DND-41 (cell line): Measurements from ENCODE around the gene ZCWPW2.

Experiments
- ATAC-seq: fragments of 200-7000 bp; cut with Tn5 transposase; 3 replicates; pipeline ENCODE4 v1.9.1; 2021; ENCODE audit warnings: low read depth; ENCODE audit not compliant: insufficient read depth
- DNase-seq: peaks from one replicate; pipeline ENCODE4 v3.0.0-alpha.2; 2020
- H2AFZ ChIP-seq: 2 replicates; pipeline ENCODE4 v1.6.0; 2012; ENCODE audit warnings: low read depth, low read length
- H3K27ac ChIP-seq: 2 replicates; pipeline ENCODE4 v1.5.1; 2012; ENCODE audit warnings: low read length, inconsistent platforms
- H3K27me3 ChIP-seq: fragments of 200-600 bp; sonication (generic); 2 replicates; pipeline ENCODE4 v1.6.0; 2012; ENCODE audit warnings: low read length, mild to moderate bottlenecking, inconsistent platforms; ENCODE audit not compliant: insufficient read depth, poor library complexity
- H3K36me3 ChIP-seq: 2 replicates; pipeline ENCODE4 v1.5.1; 2012; ENCODE audit warnings: low read length, inconsistent platforms; ENCODE audit not compliant: insufficient read depth
- H3K4me1 ChIP-seq: 2 replicates; pipeline ENCODE4 v1.5.1; 2012; ENCODE audit warnings: mild to moderate bottlenecking, low read length; ENCODE audit not compliant: insufficient read depth
- H3K4me2 ChIP-seq: 2 replicates; pipeline ENCODE4 v1.6.0; 2012; ENCODE audit warnings: mild to moderate bottlenecking, moderate library complexity, low read length, inconsistent platforms; ENCODE audit not compliant: insufficient read depth
- H3K4me3 ChIP-seq, 2 experiments: fragments of 200-600 bp in 1 of 2; shearing (Covaris generic) in 1 of 2; 2 replicates each; pipeline ENCODE4 v1.5.1; 2012 to 2016; ENCODE audit warnings: inconsistent platforms in 2 of 2, low read length in 2 of 2, mild to moderate bottlenecking in 2 of 2, low read depth in 1 of 2, moderate library complexity in 1 of 2
- H3K79me2 ChIP-seq: 2 replicates; pipeline ENCODE4 v1.6.0; 2012; ENCODE audit warnings: low read length, inconsistent platforms; ENCODE audit not compliant: insufficient read depth
- H3K9ac ChIP-seq: 2 replicates; pipeline ENCODE4 v1.6.0; 2012; ENCODE audit warnings: low read depth, mild to moderate bottlenecking, inconsistent platforms, low read length, moderate library complexity
- H3K9me3 ChIP-seq: 2 replicates; pipeline ENCODE4 v1.5.1; 2012; ENCODE audit warnings: low read length, moderate library complexity, mild to moderate bottlenecking, inconsistent platforms; ENCODE audit not compliant: insufficient read depth, severe bottlenecking
- H4K20me1 ChIP-seq: 2 replicates; pipeline ENCODE4 v1.6.0; 2012; ENCODE audit warnings: low read length; ENCODE audit not compliant: insufficient read depth
- CTCF ChIP-seq: IDR thresholded peaks from 2 replicates; pipeline ENCODE4 v1.5.1; 2012; ENCODE audit warnings: borderline replicate concordance, low read length, moderate library complexity, mild to moderate bottlenecking; ENCODE audit not compliant: poor library complexity, severe bottlenecking; ENCODE audit errors: extremely low read depth
- EZH2 ChIP-seq: IDR thresholded peaks from 3 replicates; pipeline ENCODE4 v1.6.1; 2012; ENCODE audit warnings: borderline replicate concordance, low read depth, mild to moderate bottlenecking, moderate library complexity, low read length, inconsistent platforms; ENCODE audit not compliant: severe bottlenecking

Gene ZCWPW2

DNA sequence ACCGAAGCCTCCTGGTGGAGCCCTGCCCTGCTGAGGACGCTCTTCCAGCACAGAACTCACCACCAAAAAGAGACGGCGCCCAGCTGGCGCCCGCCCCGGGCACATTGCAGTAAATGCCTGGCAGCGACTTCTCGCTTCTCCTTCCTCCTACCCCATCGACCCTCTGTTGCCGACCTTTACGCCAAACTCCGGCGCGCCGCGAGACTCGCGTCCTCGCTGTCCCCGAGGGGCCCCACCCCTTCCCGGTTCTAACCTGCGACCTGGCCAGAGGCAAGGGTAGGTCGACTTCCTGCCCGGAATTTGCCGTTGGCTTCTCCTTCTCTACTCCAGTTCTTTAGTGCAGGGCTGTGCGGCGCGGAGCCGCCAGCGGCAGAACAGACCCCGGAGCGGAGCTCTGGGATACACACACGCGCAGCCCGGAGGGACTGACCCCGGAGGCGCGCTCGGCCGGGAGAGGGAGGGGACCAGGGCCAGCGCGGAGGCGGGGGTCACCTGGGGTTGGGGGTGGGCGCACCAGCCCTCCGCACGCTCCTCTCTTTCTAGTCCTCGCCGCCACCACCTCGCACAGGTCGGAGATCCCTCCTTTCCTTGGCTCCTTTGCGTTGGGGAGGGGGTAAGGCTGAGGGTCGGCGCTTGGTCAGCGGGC, 226.7 kb downstream of the ZCWPW2 start:
- no peaks in the 10 kb centered on the region for H3K27me3 ChIP-seq
- no peak for DNase-seq

More for the DNA sequence above, 226.7 kb downstream of the ZCWPW2 start:
- Histone ChIP-seq H3K36me3 (no peaks in the 10 kb centered on the region), H3K9ac (no peak overlapping the region), H2AFZ (no peak overlapping the region), H4K20me1 (no peaks in the 10 kb centered on the region), H3K4me2 (no peak overlapping the region), H3K27ac (no peak overlapping the region), H3K9me3 (peaks cover 3% of the 10 kb centered on the region), H3K4me3 (no peak overlapping the region), H3K4me1 (no peaks in the 10 kb centered on the region), H3K79me2 (no peaks in the 10 kb centered on the region)
- TF ChIP-seq EZH2 (no peak), CTCF (no peak)
- no peak for ATAC-seq
